Stimulated activated CD4-positive, alpha-beta T cell treated with anti-CD3 and anti-CD28 coated beads, TNF-alpha, amount 100 ng/mL, for 1 hour (primary cell): Measurements from ENCODE around the gene RPL31.
"Not testable (repeated sequence)": the region's sequence is repeated elsewhere in the genome, so short reads cannot be mapped to it uniquely, and the experiment has no call there.

Experiments used
- DNase-seq, 3 donors: peaks; one replicate each; pipeline ENCODE4 v3.0.0-alpha.2; 2020; ENCODE audit warnings: low read depth in 3 of 3, low spot score in 1 of 3

The RPL31 gene

GRCh38 chr2:101023327-101024107 is 21.4 kb downstream of the RPL31 start:
- no peak for DNase-seq

GRCh38 chr2:101025561-101025960 is 23.5 kb downstream of the RPL31 start:
- DNase-seq: no peak

- DNase-seq: no peak
These were observed 24.2 kb downstream of the RPL31 start for GRCh38 chr2:101026253-101026701.

- DNase-seq: no peak
These were observed 24.9 kb downstream of the RPL31 start for GRCh38 chr2:101026923-101027469.

- DNase-seq: no peak
These were observed 25.8 kb downstream of the RPL31 start for GRCh38 chr2:101027852-101028251.

- no peak for DNase-seq
These were observed 28.9 kb downstream of the RPL31 start for GRCh38 chr2:101030866-101031554.

GRCh38 chr2:101032084-101032776 is 30.1 kb downstream of the RPL31 start:
- DNase-seq: no peak

- DNase-seq: no peak
These were observed 34.5 kb downstream of the RPL31 start for GRCh38 chr2:101036562-101036961.

- DNase-seq: no peak
These were observed 35.2 kb downstream of the RPL31 start for GRCh38 chr2:101037161-101037755.

- no peak for DNase-seq
These were observed 36.6 kb downstream of the RPL31 start for GRCh38 chr2:101038455-101039255.

- DNase-seq: no peak
These were observed 38.0 kb downstream of the RPL31 start for GRCh38 chr2:101040072-101040471.

GRCh38 chr2:101040761-101041160 is 38.7 kb downstream of the RPL31 start:
- no peak for DNase-seq

GRCh38 chr2:101041413-101041812 is 39.3 kb downstream of the RPL31 start:
- DNase-seq: no peak

- DNase-seq: no peak
These were observed 43.2 kb downstream of the RPL31 start for GRCh38 chr2:101045330-101045729.

GRCh38 chr2:101047075-101047766 is 45.1 kb downstream of the RPL31 start:
- DNase-seq: no peak

- no peak for DNase-seq
These were observed 45.7 kb downstream of the RPL31 start for GRCh38 chr2:101047774-101048173.

- DNase-seq: no peak
These were observed 46.7 kb downstream of the RPL31 start for GRCh38 chr2:101048756-101049155.

GRCh38 chr2:101050886-101051285 is 48.8 kb downstream of the RPL31 start:
- DNase-seq: not testable (repeated sequence)

GRCh38 chr2:101052147-101052546 is 50.1 kb downstream of the RPL31 start:
- no peak for DNase-seq

- DNase-seq: no peak
These were observed 51.0 kb downstream of the RPL31 start for GRCh38 chr2:101053117-101053516.
